ENCODE measurements around the gene DEFB129.

- TF ChIP-seq YY1 (IDR thresholded peaks at IDR 0.05; ENCODE audit: insufficient read depth, insufficient read length) (no peak), ZNF274 (IDR thresholded peaks at IDR 0.05; ENCODE audit: low read depth, low read length) (no peak)
These were observed 30.4 kb downstream of the DEFB129 start, which contains the start of gene DEFB132 for GRCh38 chr20:257419-257818.
